ENCODE data around the gene MAN2A1. TPM values are rescaled to one million over a fixed set of nuclear protein-coding genes. Genes with fewer than 3 reads are reported as not detected.

Gene MAN2A1
- total RNA-seq, 1 experiment from 2014 or later = 35.4 TPM

DNA sequence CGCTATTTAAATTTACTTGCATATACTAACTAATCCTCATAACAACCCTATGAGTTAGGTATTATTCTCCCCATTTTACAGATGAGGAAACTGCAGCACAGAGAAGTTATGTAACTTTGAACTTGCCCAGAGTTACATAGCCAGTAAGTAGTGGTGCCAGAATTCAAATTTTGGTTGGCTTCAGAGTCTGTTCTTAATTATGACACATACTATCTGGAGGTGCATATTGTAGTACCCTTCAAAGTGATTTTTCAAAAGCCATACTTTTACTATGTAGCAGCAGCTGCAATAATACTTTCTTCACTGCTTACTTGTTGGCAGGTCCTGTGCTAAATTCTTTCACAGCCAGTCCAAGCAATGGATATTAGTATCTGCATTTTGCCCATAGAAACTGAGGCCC, 16.4 kb downstream of the MAN2A1 start:
- H3K27me3 ChIP-seq (ENCODE audit: insufficient read depth, low read length) = no peaks in the 10 kb centered on the region
- BruUV-seq (replicated peaks) = no TSS peak
- no peaks in the 10 kb centered on the region for H3K4me1 ChIP-seq (ENCODE audit: control insufficient read depth in 1 of 2, insufficient read depth in 2 of 2, low read length in 2 of 2)
- H3K4me3 ChIP-seq (replicated peaks in 1 of 2; ENCODE audit: low read depth in 1 of 2, low read length in 2 of 2) = no peak overlapping the region
- H3K9me3 ChIP-seq (ENCODE audit: control insufficient read depth in 1 of 2, insufficient read depth in 1 of 2, low read depth in 1 of 2, low read length in 2 of 2) = no peaks in the 10 kb centered on the region
- no peak overlapping the region for H3K4me2 ChIP-seq (ENCODE audit: low read length)
- H3K9ac ChIP-seq (ENCODE audit: low read length) = no peak overlapping the region
- H3K36me3 ChIP-seq (ENCODE audit: control insufficient read depth in 1 of 2, insufficient read depth in 2 of 2, low read length in 2 of 2) = no peaks in the 10 kb centered on the region
- no peak overlapping the region for H2AFZ ChIP-seq (ENCODE audit: low read depth, low read length, poor library complexity, severe bottlenecking)
- H4K20me1 ChIP-seq (ENCODE audit: insufficient read depth) = no peaks in the 10 kb centered on the region
- POLR2A ChIA-PET = no interaction called here
- no peak for TF ChIP-seq SP1 (IDR thresholded peaks at IDR 0.05; ENCODE audit: low read depth)
- CTCF ChIA-PET = no interaction called here
- ATAC-seq (no peak), DNase-seq (ENCODE audit: low read depth, low spot score) (no peak)
- no peak overlapping the region for H3K27ac ChIP-seq (ENCODE audit: low read depth, low read length)
- no peaks in the 10 kb centered on the region for H3K9me2 ChIP-seq (ENCODE audit: insufficient read depth)
- RAD21 ChIA-PET (ENCODE audit: low non-redundant PET in 1 of 2, low total read pairs in 2 of 2, uncharacterized antibody in 2 of 2, unreplicated experiment in 2 of 2) = no interaction called here
- peaks cover 41% of the 10 kb centered on the region for H3K79me2 ChIP-seq (ENCODE audit: insufficient read depth, low read length)
- intact Hi-C loops (cut with micrococcal nuclease) = no loop called here

DNA sequence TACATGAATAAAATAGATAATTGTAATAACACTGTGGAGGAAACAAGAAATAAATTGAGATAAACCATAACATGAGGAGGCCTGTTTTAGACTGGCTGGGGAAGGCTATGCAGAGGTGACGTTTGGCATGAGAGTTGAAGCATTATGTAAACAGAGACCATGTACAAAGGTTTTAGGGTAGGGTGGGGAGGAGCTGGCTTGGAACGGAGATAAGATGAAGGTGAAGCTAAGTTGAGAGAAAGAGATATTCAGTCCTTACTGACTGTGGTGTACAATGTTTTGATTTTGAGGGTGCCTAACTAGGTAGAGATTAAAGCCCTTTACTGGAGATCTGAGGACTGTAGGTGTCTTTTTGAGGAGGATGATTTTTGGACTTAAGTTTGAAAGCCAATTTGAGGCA, 17.8 kb downstream of the MAN2A1 start:
- H4K20me1 ChIP-seq (ENCODE audit: insufficient read depth) = no peaks in the 10 kb centered on the region
- TF ChIP-seq ZFX (IDR thresholded peaks at IDR 0.05) (no peak), SIN3A (IDR thresholded peaks at IDR 0.05; ENCODE audit: low read depth) (no peak), FOSL1 (IDR thresholded peaks at IDR 0.05; ENCODE audit: low read depth) (no peak), ZNF274 (IDR thresholded peaks at IDR 0.05; ENCODE audit: low read depth, low read length) (no peak), ELF1 (IDR thresholded peaks at IDR 0.05; ENCODE audit: borderline replicate concordance, low read depth) (no peak)
- TF ChIP-seq, protein P1, sequence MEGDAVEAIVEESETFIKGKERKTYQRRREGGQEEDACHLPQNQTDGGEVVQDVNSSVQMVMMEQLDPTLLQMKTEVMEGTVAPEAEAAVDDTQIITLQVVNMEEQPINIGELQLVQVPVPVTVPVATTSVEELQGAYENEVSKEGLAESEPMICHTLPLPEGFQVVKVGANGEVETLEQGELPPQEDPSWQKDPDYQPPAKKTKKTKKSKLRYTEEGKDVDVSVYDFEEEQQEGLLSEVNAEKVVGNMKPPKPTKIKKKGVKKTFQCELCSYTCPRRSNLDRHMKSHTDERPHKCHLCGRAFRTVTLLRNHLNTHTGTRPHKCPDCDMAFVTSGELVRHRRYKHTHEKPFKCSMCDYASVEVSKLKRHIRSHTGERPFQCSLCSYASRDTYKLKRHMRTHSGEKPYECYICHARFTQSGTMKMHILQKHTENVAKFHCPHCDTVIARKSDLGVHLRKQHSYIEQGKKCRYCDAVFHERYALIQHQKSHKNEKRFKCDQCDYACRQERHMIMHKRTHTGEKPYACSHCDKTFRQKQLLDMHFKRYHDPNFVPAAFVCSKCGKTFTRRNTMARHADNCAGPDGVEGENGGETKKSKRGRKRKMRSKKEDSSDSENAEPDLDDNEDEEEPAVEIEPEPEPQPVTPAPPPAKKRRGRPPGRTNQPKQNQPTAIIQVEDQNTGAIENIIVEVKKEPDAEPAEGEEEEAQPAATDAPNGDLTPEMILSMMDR (IDR thresholded peaks at IDR 0.05 in 2 of 3, conservative IDR thresholded peaks at IDR 0.05 in 1 of 3; ENCODE audit: borderline replicate concordance in 1 of 3, insufficient read depth in 1 of 3, low read depth in 2 of 3, low read length in 2 of 3) = no peak
- no peaks in the 10 kb centered on the region for H3K27me3 ChIP-seq (ENCODE audit: insufficient read depth, low read length)
- H3K27ac ChIP-seq (ENCODE audit: low read depth, low read length) = no peak overlapping the region
- H3K79me2 ChIP-seq (ENCODE audit: insufficient read depth, low read length) = peaks cover 43% of the 10 kb centered on the region
- H3K4me3 ChIP-seq (replicated peaks in 1 of 2; ENCODE audit: low read depth in 1 of 2, low read length in 2 of 2) = no peak overlapping the region
- RAD21 ChIA-PET (ENCODE audit: low non-redundant PET in 1 of 2, low total read pairs in 2 of 2, uncharacterized antibody in 2 of 2, unreplicated experiment in 2 of 2) = no interaction called here
- POLR2A ChIA-PET = no interaction called here
- ATAC-seq = no peak
- intact Hi-C loops (cut with micrococcal nuclease) = no loop called here
- H2AFZ ChIP-seq (ENCODE audit: low read depth, low read length, poor library complexity, severe bottlenecking) = no peak overlapping the region
- H3K4me1 ChIP-seq (ENCODE audit: control insufficient read depth in 1 of 2, insufficient read depth in 2 of 2, low read length in 2 of 2) = no peaks in the 10 kb centered on the region
- BruUV-seq (replicated peaks) = no TSS peak
- no peaks in the 10 kb centered on the region for H3K36me3 ChIP-seq (ENCODE audit: control insufficient read depth in 1 of 2, insufficient read depth in 2 of 2, low read length in 2 of 2)
- H3K4me2 ChIP-seq (ENCODE audit: low read length) = no peak overlapping the region
- no peak overlapping the region for H3K9ac ChIP-seq (ENCODE audit: low read length)
- no peak for DNase-seq (ENCODE audit: low read depth, low spot score)
- H3K9me3 ChIP-seq (ENCODE audit: control insufficient read depth in 1 of 2, insufficient read depth in 1 of 2, low read depth in 1 of 2, low read length in 2 of 2) = no peaks in the 10 kb centered on the region
- no peaks in the 10 kb centered on the region for H3K9me2 ChIP-seq (ENCODE audit: insufficient read depth)
- CTCF ChIA-PET = no interaction called here

All from HCT116 (cell line).